Uterus (tissue), 2 donors: Measurements from ENCODE around the gene CPE.

Source experiments
- CTCF ChIP-seq, 4 experiments: fragments of 200-600 bp in 2 of 4; fragments of 450-650 bp in 2 of 4; sonication (generic) in 2 of 4; IDR thresholded peaks; one replicate each; pipeline ENCODE4 v1.5.1; 2016 to 2019; ENCODE audit warnings: antibody characterized with exemption in 4 of 4, mild to moderate bottlenecking in 2 of 4, moderate library complexity in 1 of 4
- POLR2A ChIP-seq, 2 donors: fragments of 450-650 bp; IDR thresholded peaks; one replicate each; pipeline ENCODE4 v1.6.1; 2016; ENCODE audit warnings: antibody characterized with exemption in 2 of 2, mild to moderate bottlenecking in 1 of 2, moderate library complexity in 1 of 2

DNA sequence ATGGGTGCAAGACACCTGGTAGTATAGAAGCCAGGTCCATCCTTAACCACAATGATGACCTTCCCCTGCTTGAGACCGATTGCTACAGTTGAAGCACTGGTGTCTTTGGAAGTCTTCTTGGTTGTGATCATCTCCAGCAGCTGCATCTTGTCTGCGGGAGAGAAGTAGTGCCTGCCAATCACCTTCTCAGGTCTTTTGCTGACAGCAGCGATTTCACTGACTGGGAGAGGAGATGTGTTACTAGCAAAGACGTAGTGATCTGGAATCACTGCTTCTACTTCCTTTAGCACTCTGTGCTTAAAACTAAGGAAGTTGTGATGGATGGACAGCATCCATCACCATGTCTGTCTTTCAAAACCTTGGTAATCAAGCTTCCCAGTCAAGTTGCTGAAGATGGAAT, 25.9 kb downstream of the CPE start:
- no peak for TF ChIP-seq CTCF (IDR thresholded peaks at IDR 0.05)
- TF ChIP-seq POLR2A (IDR thresholded peaks at IDR 0.05) = no peak
